ENCODE results near the gene CD83. TPM values are rescaled to one million over a fixed set of nuclear protein-coding genes. Genes with fewer than 3 reads are reported as not detected.
"Not testable (repeated sequence)": the region's sequence is repeated elsewhere in the genome, so short reads cannot be mapped to it uniquely, and the experiment has no call there.

Gene CD83
- total and polyA plus RNA-seq, 7 donors: 0.10 to 2.1 (median 0.71) TPM

DNA sequence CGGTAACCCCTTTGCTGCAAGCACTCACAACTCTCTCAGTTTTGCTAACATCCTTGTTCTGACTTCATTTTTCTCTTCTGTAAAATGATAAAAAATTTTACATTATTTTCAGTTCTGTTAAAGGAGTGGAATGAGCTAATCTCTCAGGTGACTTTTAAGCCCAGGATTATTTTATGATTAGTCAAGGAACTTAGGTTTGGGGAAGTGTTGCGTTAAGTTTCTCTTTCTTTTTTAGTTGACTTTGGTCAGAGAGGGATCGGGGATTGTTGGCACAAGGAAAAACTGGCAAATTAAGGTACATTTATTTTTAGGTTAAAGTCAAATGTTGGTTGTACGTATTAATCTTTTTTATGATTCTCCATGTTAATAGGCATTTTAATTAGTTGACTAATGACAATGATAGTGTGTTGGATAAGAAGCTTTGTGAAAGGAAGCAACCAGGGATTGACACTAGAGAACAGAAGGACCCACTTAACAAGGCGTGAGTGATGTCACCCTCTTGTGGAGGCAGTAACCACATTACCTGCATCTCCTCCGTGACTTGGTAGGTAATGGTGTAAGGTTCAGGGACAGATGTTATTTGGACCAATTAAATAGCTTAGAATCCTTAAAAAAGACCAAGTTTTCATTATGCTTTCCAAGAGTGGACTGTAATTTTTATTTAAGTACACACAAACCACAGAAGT is 31.6 kb downstream of the CD83 start:
- no peak for ATAC-seq

DNA sequence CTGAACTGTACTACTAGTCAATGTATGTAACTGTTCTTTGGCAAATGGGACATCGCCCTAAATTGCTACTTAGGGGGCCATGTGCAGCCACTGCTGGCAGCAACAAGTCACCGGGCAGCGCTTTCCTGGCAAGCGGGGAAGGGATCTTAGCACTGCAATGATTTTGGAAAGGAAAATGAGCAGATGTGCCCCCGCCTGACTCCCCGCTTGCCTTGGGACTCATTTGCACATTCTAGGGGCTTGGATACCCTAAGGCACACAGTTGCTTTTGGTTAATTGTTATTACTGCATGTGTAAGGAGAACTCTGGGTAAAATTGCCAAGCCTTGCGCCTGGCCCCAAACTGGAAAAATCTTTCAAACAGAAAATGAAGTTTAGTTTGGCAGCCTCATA is 32.2 kb downstream of the CD83 start:
- TF ChIP-seq, protein P1, sequence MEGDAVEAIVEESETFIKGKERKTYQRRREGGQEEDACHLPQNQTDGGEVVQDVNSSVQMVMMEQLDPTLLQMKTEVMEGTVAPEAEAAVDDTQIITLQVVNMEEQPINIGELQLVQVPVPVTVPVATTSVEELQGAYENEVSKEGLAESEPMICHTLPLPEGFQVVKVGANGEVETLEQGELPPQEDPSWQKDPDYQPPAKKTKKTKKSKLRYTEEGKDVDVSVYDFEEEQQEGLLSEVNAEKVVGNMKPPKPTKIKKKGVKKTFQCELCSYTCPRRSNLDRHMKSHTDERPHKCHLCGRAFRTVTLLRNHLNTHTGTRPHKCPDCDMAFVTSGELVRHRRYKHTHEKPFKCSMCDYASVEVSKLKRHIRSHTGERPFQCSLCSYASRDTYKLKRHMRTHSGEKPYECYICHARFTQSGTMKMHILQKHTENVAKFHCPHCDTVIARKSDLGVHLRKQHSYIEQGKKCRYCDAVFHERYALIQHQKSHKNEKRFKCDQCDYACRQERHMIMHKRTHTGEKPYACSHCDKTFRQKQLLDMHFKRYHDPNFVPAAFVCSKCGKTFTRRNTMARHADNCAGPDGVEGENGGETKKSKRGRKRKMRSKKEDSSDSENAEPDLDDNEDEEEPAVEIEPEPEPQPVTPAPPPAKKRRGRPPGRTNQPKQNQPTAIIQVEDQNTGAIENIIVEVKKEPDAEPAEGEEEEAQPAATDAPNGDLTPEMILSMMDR (IDR thresholded peaks at IDR 0.05): no peak
- H3K4me3 ChIP-seq: no peak overlapping the region
- no peak overlapping the region for H3K27ac ChIP-seq
- intact Hi-C loops (cut with DNase I): no loop called here
- H3K27me3 ChIP-seq (ENCODE audit: insufficient read depth in 3 of 3, low read length in 2 of 3): peaks cover 0 to 6% (median 3%) of the 10 kb centered on the region in 3 donors
- no peaks in the 10 kb centered on the region for H3K4me1 ChIP-seq
- ATAC-seq (no peak), DNase-seq (no peak)
- 51 to 76% (median 74%) methylated on average over 7 of the region's 7 CpGs for WGBS, 3 donors
- no peaks in the 10 kb centered on the region for H3K36me3 ChIP-seq (ENCODE audit: insufficient read depth in 1 of 2, low read depth in 1 of 2)
- no peaks in the 10 kb centered on the region for H3K9me3 ChIP-seq

More for the DNA sequence above, 31.6 kb downstream of the CD83 start:
- H3K4me1 ChIP-seq: no peaks in the 10 kb centered on the region
- no peaks in the 10 kb centered on the region for H3K9me3 ChIP-seq
- H3K4me3 ChIP-seq: no peak overlapping the region
- peaks cover 0 to 6% (median 3%) of the 10 kb centered on the region in 3 donors for H3K27me3 ChIP-seq (ENCODE audit: insufficient read depth in 3 of 3, low read length in 2 of 3)
- no peaks in the 10 kb centered on the region for H3K36me3 ChIP-seq (ENCODE audit: insufficient read depth in 1 of 2, low read depth in 1 of 2)
- no peak for DNase-seq
- intact Hi-C loops (cut with DNase I): no loop called here
- TF ChIP-seq, protein P1 (IDR thresholded peaks at IDR 0.05): no peak
- WGBS, 3 donors: 68 to 80% (median 71%) methylated on average over 6 of the region's 6 CpGs
- no peak overlapping the region for H3K27ac ChIP-seq

DNA sequence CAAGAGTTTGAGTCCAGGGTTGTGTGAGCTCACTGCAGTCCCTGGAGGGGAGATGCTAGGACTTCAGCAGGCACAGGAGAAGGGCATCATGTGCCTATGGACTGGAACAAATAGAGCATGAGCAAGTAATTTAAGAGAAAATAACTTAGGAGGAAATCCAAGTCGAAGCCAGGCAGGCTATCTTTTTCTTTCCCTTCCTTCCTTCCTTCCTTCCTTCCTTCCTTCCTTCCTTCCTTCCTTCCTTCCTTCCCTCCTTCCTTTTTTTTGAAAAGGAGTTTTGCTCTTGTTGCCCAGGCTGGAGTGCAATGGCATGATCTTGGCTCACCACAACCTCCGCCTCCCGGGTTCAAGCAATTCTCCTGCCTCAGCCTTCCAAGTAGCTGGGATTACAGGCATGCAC is 33.7 kb downstream of the CD83 start:
- H3K4me1 ChIP-seq; H3K4me3 ChIP-seq; DNase-seq; H3K36me3 ChIP-seq (ENCODE audit: insufficient read depth in 1 of 2, low read depth in 1 of 2); intact Hi-C loops (cut with DNase I); H3K27ac ChIP-seq; H3K27me3 ChIP-seq (ENCODE audit: insufficient read depth in 3 of 3, low read length in 2 of 3); ATAC-seq; H3K9me3 ChIP-seq: not testable (repeated sequence)
- WGBS, 3 donors: 76 to 91% (median 86%) methylated on average over 1 to 3 of the region's 3 CpGs

DNA sequence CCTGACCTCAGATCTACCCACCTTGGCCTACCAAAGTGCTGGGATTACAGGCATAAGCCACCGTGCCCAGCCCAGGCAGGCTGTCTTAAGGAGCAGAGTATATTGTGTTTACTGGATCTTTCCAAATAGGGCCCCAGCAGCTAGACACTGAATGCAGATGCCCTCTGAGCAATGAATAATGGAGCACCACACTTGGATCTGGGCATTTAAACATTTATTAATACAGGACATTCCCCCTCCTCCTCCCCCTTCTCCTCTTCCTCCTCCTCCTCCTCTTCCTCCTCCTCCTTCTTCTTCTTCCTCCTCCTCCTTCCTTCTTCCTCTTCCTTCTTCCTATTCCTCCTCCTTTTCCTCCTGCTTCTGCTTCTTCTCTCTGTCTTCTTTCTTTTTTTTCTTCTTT is 34.2 kb downstream of the CD83 start:
- peaks cover 0 to 3% (median 0%) of the 10 kb centered on the region in 3 donors for H3K27me3 ChIP-seq (ENCODE audit: insufficient read depth in 3 of 3, low read length in 2 of 3)
- 77 to 90% (median 78%) methylated on average over 1 of the region's 1 CpG for WGBS, 3 donors
- intact Hi-C loops (cut with DNase I): no loop called here
- H3K4me1 ChIP-seq: no peaks in the 10 kb centered on the region
- ATAC-seq (no peak), DNase-seq (no peak)
- no peaks in the 10 kb centered on the region for H3K9me3 ChIP-seq
- H3K36me3 ChIP-seq (ENCODE audit: insufficient read depth in 1 of 2, low read depth in 1 of 2): no peaks in the 10 kb centered on the region
- no peak overlapping the region for H3K27ac ChIP-seq
- no peak overlapping the region for H3K4me3 ChIP-seq
- TF ChIP-seq, protein P1 (IDR thresholded peaks at IDR 0.05): no peak

DNA sequence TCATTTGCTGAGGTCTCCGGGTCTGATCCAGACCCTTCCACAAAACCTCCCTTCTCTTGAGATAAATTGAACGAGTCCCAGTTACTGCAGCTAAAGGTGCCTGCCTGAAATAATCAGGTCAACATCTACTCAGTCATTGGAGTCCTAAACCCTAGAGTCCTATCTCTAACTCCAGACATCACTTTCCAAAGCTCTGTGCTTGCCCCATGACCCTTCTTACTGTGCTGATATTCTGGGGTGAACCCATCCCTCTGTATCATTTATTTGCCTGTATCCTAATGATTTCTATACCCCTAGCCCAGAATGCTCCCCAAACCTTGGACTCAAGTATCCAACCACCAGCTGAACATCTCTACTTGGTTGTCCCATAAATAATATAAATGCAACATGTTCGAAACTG is 35.7 kb downstream of the CD83 start:
- intact Hi-C loops (cut with DNase I): no loop called here
- Histone ChIP-seq H3K27ac (no peak overlapping the region), H3K4me1 (no peaks in the 10 kb centered on the region), H3K36me3 (ENCODE audit: insufficient read depth in 1 of 2, low read depth in 1 of 2) (no peaks in the 10 kb centered on the region), H3K9me3 (no peaks in the 10 kb centered on the region), H3K27me3 (ENCODE audit: insufficient read depth in 3 of 3, low read length in 2 of 3) (peaks cover 0 to 2% (median 0%) of the 10 kb centered on the region in 3 donors), H3K4me3 (no peak overlapping the region)
- TF ChIP-seq, protein P1 (IDR thresholded peaks at IDR 0.05): no peak
- ATAC-seq (no peak), DNase-seq (no peak)
- WGBS, 3 donors: 93 to 94% (median 94%) methylated on average over 3 of the region's 3 CpGs

Measured in psoas muscle (tissue), 8 donors.